HG02623 (cell line): ENCODE measurements around the gene FXYD5.
"Not testable (repeated sequence)": the region's sequence is repeated elsewhere in the genome, so short reads cannot be mapped to it uniquely, and the experiment has no call there.

Source experiments
- ATAC-seq: cut with Tn5 transposase; IDR thresholded peaks from one replicate; pipeline ENCODE4 v1.9.1; 2021; ENCODE audit warnings: moderate library complexity; ENCODE audit not compliant: unreplicated experiment

The FXYD5 gene

DNA sequence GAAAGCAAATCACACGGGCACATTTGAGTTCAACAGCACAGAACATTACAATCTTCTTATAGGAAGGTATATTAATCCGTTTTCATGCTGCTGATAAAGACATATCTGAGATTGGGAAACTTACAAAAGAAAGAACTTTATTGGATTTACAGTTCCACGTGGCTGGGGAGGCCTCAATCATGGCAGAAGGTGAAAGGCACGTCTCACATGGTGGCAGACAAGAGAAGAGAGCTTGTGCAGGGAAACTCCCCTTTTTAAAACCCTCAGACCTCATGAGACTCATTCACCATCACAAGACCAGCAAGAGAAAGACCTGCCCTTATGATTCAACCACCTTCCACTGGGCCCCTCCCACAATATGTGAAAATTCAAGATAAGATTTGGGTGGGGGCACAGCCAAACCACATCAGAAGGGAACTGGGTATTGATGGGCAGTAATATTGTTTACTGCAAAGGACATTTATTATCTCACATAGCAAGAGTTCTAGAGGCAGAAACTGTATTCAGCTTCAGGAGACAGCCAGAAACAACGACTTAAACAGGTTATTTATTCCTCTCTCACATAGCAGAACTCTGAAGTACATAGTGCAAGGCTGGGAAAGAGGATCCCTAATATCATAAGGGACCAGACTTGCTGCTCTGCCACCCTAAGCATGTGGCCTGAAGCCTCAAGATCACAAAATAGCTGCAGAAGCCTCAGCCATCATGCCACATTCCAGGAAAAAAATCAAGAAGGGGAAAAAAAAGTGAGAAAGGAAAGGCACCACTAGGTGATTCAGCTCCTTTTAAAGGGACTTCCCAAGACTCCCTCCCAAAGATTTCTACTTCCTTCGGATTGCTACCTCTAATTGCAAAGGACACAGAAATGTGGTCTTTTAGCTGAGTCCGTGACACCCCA lies 23.1 kb downstream of the FXYD5 start:
- ATAC-seq, result no peak

DNA sequence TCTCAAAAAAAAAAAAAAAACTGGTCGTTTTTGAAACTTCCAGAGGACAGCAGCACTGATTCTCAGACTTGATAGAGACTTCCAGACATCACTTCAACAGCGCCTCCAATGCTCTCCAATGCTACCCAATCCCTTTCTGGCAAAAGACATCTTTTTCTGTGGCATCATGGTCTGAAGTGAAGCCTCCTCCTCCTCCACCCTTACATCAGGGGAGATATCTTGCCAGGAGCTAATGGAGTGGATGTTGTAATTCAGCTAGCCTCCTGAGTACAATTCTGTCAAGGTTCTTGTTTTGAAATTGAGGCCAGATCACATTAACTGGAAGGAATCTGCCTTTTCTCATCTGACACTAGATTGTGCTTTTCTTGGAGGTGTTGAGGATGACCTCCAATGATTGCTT lies 24.2 kb downstream of the FXYD5 start:
- ATAC-seq, result no peak

DNA sequence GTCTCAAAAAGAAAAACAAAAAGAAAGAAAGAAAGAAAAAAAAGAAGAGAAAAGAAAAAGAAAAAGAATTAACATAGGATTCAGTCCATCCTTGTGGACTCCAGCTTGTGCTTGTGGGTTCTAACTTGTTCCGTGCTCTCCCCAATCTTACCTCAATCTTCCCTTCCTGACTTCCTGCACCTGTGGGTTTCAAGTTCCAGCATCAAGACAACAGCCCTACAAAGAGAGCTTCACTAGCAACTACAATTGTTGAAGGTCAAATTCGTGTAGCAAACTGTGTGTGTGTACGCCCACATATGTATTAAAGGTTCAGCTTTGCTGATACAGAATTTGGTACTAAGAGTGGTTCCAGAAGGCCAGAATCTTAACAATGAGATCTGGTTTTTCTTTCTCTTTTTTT lies 25.3 kb downstream of the FXYD5 start:
- ATAC-seq, result no peak

DNA sequence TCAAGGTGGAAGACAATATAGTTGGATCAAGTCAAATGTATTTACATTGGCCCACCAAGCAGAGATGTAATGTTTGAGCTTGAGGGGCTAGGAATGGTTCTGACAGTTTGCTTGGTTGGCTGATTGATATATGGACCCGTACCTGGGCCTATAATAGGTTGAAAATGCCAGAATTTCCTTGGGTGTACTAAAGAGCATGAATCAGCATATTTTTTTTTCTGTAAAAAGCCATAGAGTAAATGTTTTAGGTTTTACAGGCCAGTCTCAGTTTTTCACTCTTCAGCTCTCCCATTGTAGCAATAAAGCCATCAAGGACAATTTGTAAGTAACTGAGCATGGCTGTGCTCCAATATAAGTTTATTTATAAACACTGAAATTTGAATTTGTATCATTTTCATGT lies 26.9 kb downstream of the FXYD5 start:
- ATAC-seq, result no peak

DNA sequence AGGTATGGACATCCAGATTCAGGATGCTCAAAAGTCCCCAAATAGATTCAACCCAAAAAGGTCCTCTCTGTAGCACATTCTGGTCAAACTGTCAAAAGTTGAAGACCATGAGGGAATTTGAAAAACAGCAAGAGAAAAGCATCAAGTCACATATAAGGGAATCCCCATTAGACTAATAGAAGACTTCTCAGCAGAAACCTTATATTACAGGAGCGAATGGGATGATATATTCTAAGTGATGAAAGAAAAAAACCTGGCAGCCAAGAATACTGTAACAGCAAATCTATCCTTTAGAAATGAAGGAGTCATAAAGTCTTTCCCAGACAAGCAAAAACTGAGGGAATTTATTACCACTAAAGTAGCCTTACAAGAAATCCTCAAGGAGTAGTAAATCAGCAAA lies 29.7 kb downstream of the FXYD5 start:
- no peak for ATAC-seq

DNA sequence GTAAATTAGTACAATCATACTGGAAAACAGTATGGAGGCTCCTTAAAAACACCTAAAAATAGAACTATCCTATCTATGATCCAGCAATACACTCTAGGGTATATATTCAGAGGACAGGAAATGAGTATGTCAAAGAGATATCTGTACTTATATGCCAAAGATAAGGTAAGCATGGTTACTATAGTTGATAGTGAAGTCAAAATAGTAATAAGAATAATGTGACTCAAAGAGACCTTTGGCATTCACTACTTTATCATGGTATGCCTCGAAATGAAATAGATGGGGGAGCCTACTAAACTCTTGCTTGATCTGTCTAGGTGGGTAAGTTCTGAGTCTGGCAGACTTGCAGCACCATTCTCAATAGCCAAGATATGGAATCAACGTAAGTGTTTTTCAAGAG lies 30.3 kb downstream of the FXYD5 start:
- no peak for ATAC-seq

DNA sequence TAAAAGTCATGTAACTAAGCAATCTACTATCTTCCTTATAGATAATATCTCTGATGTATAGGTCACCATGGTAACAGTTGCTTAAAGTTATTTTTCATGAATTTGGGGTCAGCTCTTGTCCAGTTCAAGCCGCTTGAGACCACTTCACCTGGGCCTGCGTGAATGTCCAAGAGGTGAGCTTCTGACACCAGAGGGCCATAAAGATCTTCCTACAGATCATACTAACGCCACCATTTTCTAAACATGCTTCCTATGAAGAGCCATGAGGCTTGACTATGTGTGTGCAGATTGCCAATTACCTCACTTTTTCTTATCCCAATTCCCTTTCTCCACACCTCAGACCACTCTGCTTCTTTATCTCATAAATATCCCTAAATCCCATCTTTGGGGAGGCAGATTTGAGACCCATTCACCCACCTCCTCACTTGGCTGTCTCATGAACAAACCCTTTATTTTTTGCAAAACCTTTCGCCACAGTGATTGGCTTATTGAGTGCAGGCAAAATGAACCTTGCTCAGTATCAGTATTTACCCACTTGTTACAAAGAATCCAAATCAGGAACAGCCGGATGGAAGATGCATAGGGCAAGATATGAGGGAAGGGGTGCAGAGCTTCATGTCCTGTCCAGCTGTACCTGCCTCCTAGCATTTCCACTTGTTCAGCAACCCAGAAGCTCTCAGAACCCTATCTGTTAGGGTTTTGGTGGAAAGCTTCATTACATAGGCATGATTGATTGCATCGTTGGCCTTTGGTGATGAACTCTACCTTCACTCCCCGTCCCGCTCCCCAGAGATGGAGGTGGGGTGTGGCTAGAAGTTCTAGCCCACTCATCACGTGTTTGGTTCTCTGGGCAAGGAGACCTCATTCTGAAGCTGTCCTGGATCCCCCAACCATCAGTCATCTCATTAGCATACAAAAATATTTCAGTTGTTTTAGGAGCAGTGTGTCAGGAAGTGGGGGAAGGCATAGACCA lies 39.8 kb downstream of the FXYD5 start:
- ATAC-seq, result no peak

DNA sequence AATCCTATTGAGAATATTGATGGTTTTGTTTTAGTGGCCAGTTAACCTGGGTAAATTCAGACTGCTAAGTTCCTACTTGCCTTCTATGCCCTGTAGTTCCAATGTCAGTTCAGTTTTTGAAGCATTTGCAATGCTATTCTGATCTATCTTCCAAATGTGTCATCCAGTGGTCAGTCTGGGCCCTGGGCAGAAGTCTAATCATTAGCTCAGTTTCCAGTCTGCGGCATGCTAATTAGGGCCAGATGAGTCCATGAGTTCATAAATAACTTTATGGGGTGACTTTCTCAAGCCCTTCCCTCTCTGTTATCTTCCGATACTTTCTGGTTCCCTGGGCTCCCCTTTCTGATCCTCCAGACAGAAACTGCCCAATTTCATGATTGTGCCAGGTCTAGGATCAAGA lies 41.3 kb downstream of the FXYD5 start:
- no peak for ATAC-seq

DNA sequence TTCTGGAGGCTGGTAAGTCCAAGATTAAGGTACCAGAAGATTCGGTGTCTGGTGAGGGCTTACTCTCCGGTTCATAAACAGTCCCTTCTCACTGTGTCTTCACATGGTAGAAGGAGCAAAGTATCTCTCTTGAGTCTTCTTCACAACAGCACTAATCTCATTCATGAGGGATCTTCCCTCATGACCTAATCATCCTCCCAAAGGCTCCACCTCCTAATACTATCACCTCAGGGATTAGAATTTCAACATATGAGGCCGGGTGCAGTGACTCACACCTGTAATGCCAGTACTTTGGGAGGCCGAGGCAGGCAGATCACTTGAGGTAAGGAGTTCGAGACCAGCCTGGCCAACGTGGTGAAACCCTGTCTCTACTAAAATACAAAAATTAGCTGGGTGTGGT lies 42.3 kb downstream of the FXYD5 start:
- ATAC-seq, result not testable (repeated sequence)

DNA sequence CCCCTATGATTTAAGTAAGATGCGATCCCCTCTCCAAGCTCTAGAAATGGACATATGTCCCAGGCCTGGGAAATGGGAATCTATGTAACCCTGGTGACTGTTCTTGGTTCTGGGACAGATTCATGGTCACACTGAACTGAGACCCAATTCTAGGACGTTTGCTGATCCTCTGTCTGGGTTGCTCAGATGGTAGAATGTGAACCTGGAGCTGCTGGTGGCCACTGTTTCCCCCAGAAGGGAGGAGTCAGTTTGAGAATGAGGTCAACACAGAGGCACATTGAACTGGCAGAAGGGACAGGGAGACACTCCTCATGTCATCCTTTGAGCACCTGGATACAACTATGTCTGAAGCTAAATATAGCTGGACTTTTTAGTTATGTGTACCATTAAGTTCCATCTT lies 44.9 kb downstream of the FXYD5 start:
- ATAC-seq, result no peak

DNA sequence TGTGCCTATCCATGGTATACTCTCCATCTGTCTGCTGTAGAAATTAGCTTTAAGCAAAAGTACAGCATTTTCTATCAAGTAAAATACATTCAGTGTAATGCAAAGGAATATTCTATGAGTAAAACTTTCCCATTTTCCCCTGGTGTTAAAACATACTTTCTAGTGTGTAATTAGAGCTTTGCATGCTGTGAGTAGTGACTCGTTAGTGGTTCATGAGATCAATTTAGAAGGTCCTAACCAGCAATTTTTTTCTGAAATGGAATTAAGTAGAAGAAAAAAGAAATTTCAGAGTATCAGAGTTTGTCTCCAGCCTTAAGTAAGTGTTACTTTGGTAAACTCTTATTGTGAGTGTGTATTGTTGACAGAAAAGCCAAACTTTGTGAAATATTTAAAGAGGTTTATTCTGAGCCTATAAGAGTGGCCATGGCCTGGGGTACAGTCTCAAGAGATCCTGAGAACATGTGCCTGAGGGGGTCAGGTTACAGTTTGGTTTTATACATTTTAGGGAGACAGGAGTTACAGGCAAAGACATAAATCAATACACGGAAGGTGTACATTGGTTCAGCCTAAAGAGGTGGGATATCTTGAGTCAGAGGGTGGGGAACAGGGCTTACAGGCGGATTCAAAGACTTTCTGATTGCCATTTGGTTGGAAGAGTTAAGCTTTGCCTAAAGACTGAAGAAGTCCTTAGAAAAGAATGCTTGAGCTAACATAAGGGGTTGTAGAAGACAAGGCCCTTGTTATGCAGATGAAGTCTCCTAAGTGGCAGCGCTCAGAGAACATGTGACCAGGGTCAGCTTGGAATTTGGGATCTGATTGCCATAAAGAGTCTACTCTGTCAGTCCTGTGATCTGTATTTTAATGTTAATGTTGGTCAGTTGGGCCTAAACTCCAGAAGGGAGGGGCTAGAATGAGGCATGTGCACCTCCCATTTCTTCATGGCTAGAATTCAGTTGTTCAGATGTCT lies 48.5 kb downstream of the FXYD5 start:
- ATAC-seq, result no peak

DNA sequence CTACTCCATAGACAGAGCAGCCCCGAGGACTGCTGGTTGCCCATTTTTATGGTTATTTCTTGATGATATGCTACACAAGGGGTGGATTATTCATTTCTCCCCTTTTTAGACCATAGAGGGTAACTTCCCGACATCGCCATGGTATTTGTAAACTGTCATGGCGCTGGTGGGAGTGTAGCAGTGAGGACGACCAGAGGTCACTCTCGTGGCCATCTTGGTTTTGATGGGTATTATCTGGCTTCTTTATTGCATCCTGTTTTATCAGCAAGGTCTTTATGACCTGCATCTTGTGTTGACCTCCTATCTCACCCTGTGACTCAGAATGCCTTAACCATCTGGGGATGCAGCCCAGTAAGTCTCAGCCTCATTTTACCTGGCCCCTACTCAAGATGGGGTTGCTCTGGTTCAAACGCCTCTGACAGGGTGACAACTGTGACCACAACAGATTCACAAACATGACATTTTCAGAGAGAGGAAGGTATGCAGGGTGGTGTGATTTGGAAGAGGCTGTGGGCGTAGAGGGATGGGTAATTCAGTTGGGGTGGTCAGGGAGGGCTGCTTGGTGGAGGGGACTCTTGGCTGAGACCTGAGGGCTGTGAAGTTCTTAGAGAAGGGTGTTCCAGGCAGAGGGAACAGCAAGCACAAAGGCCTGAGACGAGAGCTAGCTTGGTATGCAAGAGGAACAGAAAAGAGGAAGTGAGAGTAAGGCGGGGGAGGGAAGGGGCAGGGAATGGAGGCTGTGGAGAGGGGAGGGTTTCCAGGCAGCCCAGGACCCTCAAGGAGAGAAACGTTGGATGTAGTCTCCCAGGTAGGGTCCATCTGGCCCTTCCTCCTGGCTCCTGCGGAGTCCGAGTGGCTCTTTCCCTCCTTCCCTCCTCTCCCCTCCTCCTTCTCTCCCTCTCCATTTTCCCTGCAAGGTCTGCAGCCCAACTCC lies 50.5 kb downstream of the FXYD5 start:
- peak; percentile 85 for ATAC-seq

DNA sequence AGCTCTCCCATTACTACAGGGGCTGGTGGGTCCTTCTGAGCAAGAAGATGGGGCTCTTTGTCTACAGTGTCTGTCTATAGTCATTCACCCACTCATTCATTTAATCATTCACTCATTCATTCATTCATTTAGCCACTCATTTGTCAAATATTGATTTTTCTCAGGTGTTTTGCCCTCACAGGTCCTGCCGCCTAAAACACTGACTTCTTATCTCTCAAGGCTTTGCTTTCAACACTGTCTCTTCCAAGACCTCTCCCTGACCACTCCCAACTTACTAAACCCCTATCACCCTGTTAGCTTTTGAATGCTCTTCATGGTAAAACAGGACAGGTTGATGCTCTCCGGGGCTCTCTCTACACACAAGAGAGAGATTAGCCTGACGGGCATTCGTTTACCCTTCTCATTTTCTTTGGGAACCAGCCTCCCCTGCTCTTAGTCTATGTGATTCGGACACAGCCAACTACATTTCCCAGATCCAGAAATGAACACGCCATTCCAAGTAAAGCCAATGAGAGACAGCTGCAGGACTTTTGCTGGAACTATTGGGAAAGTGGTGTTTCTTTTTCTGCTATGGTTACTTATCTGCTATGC lies 51.3 kb downstream of the FXYD5 start:
- ATAC-seq, result no peak

DNA sequence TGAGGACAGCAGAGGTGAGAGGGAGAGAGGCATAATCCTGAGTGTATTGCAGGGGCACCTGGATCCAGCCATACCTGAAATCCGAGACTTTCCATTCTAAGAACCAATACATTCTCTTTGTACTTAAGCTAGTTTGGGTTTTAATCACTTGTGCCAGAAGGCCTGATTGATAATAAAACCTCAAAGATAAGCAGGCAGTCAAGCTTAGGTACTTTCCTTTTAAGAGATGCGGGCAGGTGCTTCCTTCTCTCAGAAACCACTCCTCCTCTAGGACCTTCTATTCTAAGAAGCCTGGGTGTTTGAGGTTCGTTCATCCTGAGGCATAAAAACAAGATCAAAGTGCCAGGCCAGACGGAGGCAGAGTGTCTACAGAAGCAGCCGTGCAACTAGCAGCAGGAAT lies 51.8 kb downstream of the FXYD5 start:
- no peak for ATAC-seq

DNA sequence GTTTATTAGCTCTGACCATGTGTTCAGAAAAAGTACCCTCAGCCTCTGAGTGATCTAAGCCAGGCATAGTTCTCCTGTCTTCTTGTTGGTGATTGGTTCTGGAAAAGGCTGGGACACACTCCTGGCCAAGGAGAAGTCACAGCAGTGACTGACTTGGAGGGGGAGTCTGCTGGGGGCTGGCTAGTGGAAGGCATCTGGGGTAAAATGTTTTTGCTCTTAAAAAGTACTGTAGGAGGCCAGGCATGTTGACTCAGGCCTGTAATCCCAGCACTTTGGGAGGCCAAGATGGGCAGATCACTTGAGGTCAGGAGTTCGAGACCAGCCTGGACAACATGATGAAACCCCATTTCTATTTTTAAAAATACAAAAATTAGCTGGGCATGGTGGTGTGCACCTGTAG lies 52.3 kb downstream of the FXYD5 start:
- no peak for ATAC-seq

DNA sequence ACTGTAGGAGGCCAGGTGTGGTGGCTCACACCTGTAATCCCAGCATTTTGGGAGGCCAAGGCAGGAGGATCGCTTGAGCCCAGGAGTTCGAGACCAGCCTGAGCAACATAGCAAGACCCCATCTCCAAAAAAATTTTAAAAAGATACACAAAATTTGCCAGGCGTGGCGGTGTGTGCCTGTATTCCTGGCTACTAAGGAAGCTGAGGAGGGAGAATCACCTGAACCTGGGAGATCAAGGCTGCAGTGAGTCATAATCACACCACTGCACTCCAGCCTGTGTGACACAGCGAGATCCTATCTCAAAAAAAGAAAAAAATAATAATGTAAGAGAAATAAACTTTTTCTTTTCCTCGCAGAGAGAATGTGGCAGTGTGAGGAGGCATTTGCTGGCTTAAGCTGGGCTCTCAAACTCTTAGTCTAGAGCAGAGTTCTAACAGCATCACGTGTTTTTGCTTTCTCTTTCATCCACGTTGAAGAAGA lies 52.9 kb downstream of the FXYD5 start:
- no peak for ATAC-seq

DNA sequence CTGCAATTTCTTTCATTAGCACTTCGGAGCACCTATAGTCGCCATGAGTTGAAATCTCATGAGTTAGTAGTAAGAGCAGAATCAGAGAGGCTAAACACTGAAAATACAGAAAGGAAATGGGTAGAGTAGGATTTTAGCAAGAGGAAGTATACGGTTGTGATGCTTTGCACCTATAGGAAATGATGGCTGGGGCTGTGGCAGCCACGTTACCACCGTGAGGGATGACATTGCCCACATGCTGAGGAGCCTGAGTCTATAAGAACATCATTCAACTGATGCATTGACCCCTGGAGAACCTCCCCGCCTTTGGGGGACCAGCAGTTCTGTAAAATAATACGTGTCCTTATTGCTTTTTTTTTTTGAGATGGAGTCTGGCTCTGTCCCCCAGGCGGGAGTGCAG lies 53.6 kb downstream of the FXYD5 start:
- no peak for ATAC-seq

DNA sequence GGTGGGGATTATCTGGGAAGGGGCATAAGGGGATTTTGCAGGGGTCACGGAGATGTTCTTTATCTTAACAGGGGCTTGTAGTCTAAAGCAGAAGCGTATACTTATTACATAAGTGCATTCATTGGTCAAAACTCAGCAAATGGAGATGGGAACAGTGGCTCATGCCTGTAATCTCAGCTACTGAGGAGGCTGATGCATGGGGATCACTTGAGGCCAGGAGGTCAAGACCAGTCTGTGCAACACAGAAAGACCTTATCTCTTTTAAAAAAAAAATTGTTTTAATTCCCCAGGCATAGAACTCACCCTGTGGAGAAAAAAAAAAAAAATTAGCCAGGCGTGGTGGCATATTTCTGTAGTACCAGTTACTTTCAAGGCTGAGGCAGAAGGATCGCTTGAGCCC lies 55.1 kb downstream of the FXYD5 start:
- ATAC-seq, result no peak
